DND-41 (cell line): ENCODE measurements around the gene ABCE1.

Experiments used
- CTCF ChIP-seq: IDR thresholded peaks from 2 replicates; pipeline ENCODE4 v1.5.1; 2012; ENCODE audit warnings: borderline replicate concordance, low read length, moderate library complexity, mild to moderate bottlenecking; ENCODE audit not compliant: poor library complexity, severe bottlenecking; ENCODE audit errors: extremely low read depth
- EZH2 ChIP-seq: IDR thresholded peaks from 3 replicates; pipeline ENCODE4 v1.6.1; 2012; ENCODE audit warnings: borderline replicate concordance, low read depth, mild to moderate bottlenecking, moderate library complexity, low read length, inconsistent platforms; ENCODE audit not compliant: severe bottlenecking

DNA sequence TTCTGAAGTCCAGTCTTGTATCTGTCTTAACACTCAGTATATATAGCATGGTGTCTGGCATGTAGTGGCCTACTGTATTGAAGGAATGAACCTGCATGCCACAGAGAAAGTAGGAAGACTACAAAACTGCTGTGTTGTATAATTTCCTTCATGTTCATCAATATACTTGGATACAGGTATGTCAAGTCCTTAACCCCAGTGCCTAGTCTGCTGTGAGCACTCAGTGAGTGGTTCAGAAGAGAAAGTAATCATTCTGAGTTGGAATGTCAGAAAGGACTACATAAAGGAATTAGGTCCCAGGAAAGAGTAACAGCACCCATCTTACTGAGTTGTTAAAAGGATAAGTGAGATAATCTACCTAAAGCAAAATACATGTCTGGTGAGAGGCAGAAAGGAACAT, 32.0 kb downstream of the ABCE1 start:
- TF ChIP-seq CTCF (no peak), EZH2 (no peak)
